DMS114 treated with DMSO at 0.1 percent for 48 hours (cell line): Measurements from ENCODE around the gene IL21R.
A peak's percentile ranks its signal among the peaks of the same experiment; 100 is the strongest.
"Not testable (repeated sequence)": the region's sequence is repeated elsewhere in the genome, so short reads cannot be mapped to it uniquely, and the experiment has no call there.

ENCODE experiments used
- DNase-seq: peaks from one replicate; lab custom pipeline; 2025; ENCODE audit not compliant: unreplicated experiment; lab: John Stamatoyannopoulos, UW

Gene IL21R

GRCh38 chr16:27374804-27375425 lies 27.1 kb upstream of the IL21R start:
- peak; percentile 24 for DNase-seq

GRCh38 chr16:27377666-27378485 lies 24.1 kb upstream of the IL21R start:
- DNase-seq: no peak

GRCh38 chr16:27378871-27379481 lies 23.0 kb upstream of the IL21R start:
- no peak for DNase-seq

GRCh38 chr16:27379919-27380318 lies 22.1 kb upstream of the IL21R start:
- DNase-seq: no peak

GRCh38 chr16:27381236-27381635 lies 20.7 kb upstream of the IL21R start:
- DNase-seq: no peak

GRCh38 chr16:27381974-27382855 lies 19.8 kb upstream of the IL21R start:
- DNase-seq: no peak

- DNase-seq: no peak
Observed at GRCh38 chr16:27383556-27384243, 18.3 kb upstream of the IL21R start.

GRCh38 chr16:27384425-27384824 lies 17.5 kb upstream of the IL21R start:
- DNase-seq: no peak

GRCh38 chr16:27385398-27385797 lies 16.6 kb upstream of the IL21R start:
- DNase-seq: no peak

GRCh38 chr16:27386674-27387073 lies 15.3 kb upstream of the IL21R start:
- DNase-seq: no peak

- DNase-seq: no peak
Observed at GRCh38 chr16:27387724-27388123, 14.2 kb upstream of the IL21R start.

- no peak for DNase-seq
Observed at GRCh38 chr16:27389272-27389961, 12.6 kb upstream of the IL21R start.

GRCh38 chr16:27390151-27390550 lies 11.8 kb upstream of the IL21R start:
- DNase-seq: no peak

GRCh38 chr16:27392671-27393070 lies 9.3 kb upstream of the IL21R start:
- no peak for DNase-seq

GRCh38 chr16:27394516-27394915 lies 7.5 kb upstream of the IL21R start:
- no peak for DNase-seq

- not testable (repeated sequence) for DNase-seq
Observed at GRCh38 chr16:27398341-27398893, 3.6 kb upstream of the IL21R start.

- no peak for DNase-seq
Observed at GRCh38 chr16:27398894-27399853, 2.8 kb upstream of the IL21R start.

- DNase-seq: no peak
Observed at GRCh38 chr16:27399969-27400368, 2.0 kb upstream of the IL21R start.
